Measurements from ENCODE around the gene SIGLEC15. TPM values are rescaled to one million over a fixed set of nuclear protein-coding genes. Genes with fewer than 3 reads are reported as not detected.
"Not testable (repeated sequence)": the region's sequence is repeated elsewhere in the genome, so short reads cannot be mapped to it uniquely, and the experiment has no call there.

SIGLEC15 gene
- total RNA-seq, 1 experiment from 2014 or later, result 0.92 TPM

DNA sequence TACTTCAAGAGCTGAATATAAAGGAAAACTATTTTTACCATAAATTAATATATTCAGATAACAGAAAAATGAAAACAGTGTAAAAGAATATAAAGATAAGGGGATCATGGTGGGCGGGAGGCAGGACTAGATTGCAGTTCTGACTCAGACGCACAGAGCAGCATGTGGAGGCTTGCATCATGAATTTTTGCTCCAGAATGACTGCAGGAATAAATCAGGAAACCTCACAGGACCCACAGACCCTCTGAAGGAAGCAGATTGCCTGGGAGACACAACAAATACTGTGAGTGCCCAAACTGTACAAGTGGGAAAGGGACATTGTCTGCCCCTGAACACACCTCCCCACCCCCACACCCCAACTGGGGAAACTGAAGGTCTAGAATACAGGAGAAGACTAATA is 19.2 kb upstream of the SIGLEC15 start:
- DNase-seq (ENCODE audit: low spot score), result no peak
- ChIA-PET CTCF (no interaction called here), POLR2A (ENCODE audit: low non-redundant PET) (interaction anchor here (0.7 kb wide), 1 partner anchor 238 kb away, joined by 7 read pairs; no protein-coding TSS in a partner anchor)
- H3K4me3 ChIP-seq (ENCODE audit: low read depth, low read length, poor library complexity, severe bottlenecking), result no peak overlapping the region
- peaks cover 7% of the 10 kb centered on the region for H3K9me3 ChIP-seq (ENCODE audit: low read depth, low read length, poor library complexity, severe bottlenecking)
- no peak for TF ChIP-seq EZH2 (IDR thresholded peaks at IDR 0.05; ENCODE audit: borderline replicate concordance, low read depth, low read length, poor library complexity, severe bottlenecking)
- TF ChIP-seq, protein P1, sequence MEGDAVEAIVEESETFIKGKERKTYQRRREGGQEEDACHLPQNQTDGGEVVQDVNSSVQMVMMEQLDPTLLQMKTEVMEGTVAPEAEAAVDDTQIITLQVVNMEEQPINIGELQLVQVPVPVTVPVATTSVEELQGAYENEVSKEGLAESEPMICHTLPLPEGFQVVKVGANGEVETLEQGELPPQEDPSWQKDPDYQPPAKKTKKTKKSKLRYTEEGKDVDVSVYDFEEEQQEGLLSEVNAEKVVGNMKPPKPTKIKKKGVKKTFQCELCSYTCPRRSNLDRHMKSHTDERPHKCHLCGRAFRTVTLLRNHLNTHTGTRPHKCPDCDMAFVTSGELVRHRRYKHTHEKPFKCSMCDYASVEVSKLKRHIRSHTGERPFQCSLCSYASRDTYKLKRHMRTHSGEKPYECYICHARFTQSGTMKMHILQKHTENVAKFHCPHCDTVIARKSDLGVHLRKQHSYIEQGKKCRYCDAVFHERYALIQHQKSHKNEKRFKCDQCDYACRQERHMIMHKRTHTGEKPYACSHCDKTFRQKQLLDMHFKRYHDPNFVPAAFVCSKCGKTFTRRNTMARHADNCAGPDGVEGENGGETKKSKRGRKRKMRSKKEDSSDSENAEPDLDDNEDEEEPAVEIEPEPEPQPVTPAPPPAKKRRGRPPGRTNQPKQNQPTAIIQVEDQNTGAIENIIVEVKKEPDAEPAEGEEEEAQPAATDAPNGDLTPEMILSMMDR (conservative IDR thresholded peaks at IDR 0.05; ENCODE audit: low read depth, low read length), result no peak
- intact Hi-C loops (cut with micrococcal nuclease; ENCODE audit: unreplicated experiment), result no loop called here
- H3K4me1 ChIP-seq (ENCODE audit: insufficient read depth, low read length, poor library complexity, severe bottlenecking), result no peaks in the 10 kb centered on the region
- H3K36me3 ChIP-seq (ENCODE audit: insufficient read depth, low read length, poor library complexity, severe bottlenecking), result no peaks in the 10 kb centered on the region
- no peaks in the 10 kb centered on the region for H3K27me3 ChIP-seq (replicated peaks; ENCODE audit: insufficient read depth, low read depth, low read length, poor library complexity)
- BruUV-seq (replicated peaks), result no TSS peak
- H3K27ac ChIP-seq (ENCODE audit: low read depth, low read length, poor library complexity, severe bottlenecking), result no peak overlapping the region

DNA sequence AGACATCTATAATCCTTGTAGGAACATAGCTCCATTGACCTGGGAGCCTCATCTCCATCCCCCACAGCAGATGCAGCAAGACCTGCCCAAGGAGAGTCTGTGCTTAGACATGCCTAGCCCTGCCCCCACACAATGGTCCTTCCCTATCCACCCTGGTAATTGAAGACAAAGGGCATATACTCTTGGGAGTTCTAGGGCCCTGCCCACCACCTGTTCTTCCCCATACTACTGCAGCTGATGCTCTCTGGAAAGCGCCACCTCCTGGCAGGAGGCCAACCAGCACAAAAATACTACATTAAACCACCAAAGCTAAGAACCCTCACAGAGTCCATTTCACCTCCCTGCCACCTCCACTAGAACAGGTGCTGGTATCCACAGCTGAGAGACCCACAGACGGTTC is 18.3 kb upstream of the SIGLEC15 start:
- H3K27ac ChIP-seq (ENCODE audit: low read depth, low read length, poor library complexity, severe bottlenecking); H3K4me3 ChIP-seq (ENCODE audit: low read depth, low read length, poor library complexity, severe bottlenecking); H3K36me3 ChIP-seq (ENCODE audit: insufficient read depth, low read length, poor library complexity, severe bottlenecking); BruUV-seq (replicated peaks); H3K4me1 ChIP-seq (ENCODE audit: insufficient read depth, low read length, poor library complexity, severe bottlenecking); intact Hi-C loops (cut with micrococcal nuclease; ENCODE audit: unreplicated experiment); POLR2A ChIA-PET (ENCODE audit: low non-redundant PET); H3K9me3 ChIP-seq (ENCODE audit: low read depth, low read length, poor library complexity, severe bottlenecking); H3K27me3 ChIP-seq (replicated peaks; ENCODE audit: insufficient read depth, low read depth, low read length, poor library complexity): not testable (repeated sequence)
- CTCF ChIA-PET, result interaction anchor here (1.3 kb wide), 1 partner anchor 84 kb away, joined by 4 read pairs; no protein-coding TSS in a partner anchor
- peak; percentile 45 for DNase-seq (ENCODE audit: low spot score)
- TF ChIP-seq, protein P1 (conservative IDR thresholded peaks at IDR 0.05; ENCODE audit: low read depth, low read length), result peak; percentile 50

DNA sequence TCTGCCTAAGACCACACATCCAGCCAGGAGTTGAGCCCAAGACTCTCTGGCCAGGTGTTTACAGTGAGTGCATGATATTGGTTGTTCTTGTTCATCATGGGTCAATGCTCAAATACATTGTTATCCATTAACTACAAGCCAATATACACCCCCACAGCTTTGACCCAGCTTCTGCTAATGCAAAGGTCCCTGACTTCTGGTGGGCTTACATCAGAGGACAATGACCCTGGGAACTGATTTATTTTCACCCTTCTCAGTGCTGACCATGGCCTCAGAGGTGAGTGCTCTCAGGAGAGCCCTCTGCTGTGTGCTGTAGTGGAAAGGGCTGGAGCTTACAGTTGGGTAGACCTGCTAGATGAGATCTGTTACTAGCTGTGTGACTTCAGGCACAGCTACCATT is 10.7 kb upstream of the SIGLEC15 start:
- H3K9me3 ChIP-seq (ENCODE audit: low read depth, low read length, poor library complexity, severe bottlenecking); POLR2A ChIA-PET (ENCODE audit: low non-redundant PET); BruUV-seq (replicated peaks); H3K27me3 ChIP-seq (replicated peaks; ENCODE audit: insufficient read depth, low read depth, low read length, poor library complexity); intact Hi-C loops (cut with micrococcal nuclease; ENCODE audit: unreplicated experiment); CTCF ChIA-PET; DNase-seq (ENCODE audit: low spot score); H3K27ac ChIP-seq (ENCODE audit: low read depth, low read length, poor library complexity, severe bottlenecking); H3K4me3 ChIP-seq (ENCODE audit: low read depth, low read length, poor library complexity, severe bottlenecking); H3K4me1 ChIP-seq (ENCODE audit: insufficient read depth, low read length, poor library complexity, severe bottlenecking); H3K36me3 ChIP-seq (ENCODE audit: insufficient read depth, low read length, poor library complexity, severe bottlenecking): not testable (repeated sequence)

DNA sequence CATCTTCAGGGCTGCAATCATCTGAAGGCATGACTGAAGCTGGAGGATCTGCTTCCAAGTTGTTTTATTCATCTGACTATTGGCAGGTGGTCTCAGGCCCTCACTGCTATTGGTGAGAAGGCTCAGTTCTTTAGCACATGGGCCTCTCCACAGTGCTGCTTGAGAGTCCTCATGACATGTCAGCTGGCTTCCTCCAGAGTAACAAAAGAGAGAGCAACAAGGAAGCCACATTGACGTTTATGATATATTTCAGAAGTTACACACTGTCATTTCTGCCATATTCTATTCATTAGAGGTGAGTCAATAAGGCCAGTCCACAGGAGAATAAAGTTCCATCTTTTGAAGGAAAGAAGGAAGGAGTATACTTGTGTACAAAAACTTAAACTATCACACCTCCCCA is 7.9 kb upstream of the SIGLEC15 start:
- ChIA-PET CTCF (no interaction called here), POLR2A (ENCODE audit: low non-redundant PET) (no interaction called here)
- H3K9me3 ChIP-seq (ENCODE audit: low read depth, low read length, poor library complexity, severe bottlenecking), result no peaks in the 10 kb centered on the region
- no peak for TF ChIP-seq EZH2 (IDR thresholded peaks at IDR 0.05; ENCODE audit: borderline replicate concordance, low read depth, low read length, poor library complexity, severe bottlenecking)
- TF ChIP-seq, protein P1 (conservative IDR thresholded peaks at IDR 0.05; ENCODE audit: low read depth, low read length), result no peak
- H3K36me3 ChIP-seq (ENCODE audit: insufficient read depth, low read length, poor library complexity, severe bottlenecking), result no peaks in the 10 kb centered on the region
- no peaks in the 10 kb centered on the region for H3K27me3 ChIP-seq (replicated peaks; ENCODE audit: insufficient read depth, low read depth, low read length, poor library complexity)
- no peak overlapping the region for H3K4me3 ChIP-seq (ENCODE audit: low read depth, low read length, poor library complexity, severe bottlenecking)
- DNase-seq (ENCODE audit: low spot score), result no peak
- intact Hi-C loops (cut with micrococcal nuclease; ENCODE audit: unreplicated experiment), result no loop called here
- no peaks in the 10 kb centered on the region for H3K4me1 ChIP-seq (ENCODE audit: insufficient read depth, low read length, poor library complexity, severe bottlenecking)
- BruUV-seq (replicated peaks), result no TSS peak
- no peak overlapping the region for H3K27ac ChIP-seq (ENCODE audit: low read depth, low read length, poor library complexity, severe bottlenecking)

DNA sequence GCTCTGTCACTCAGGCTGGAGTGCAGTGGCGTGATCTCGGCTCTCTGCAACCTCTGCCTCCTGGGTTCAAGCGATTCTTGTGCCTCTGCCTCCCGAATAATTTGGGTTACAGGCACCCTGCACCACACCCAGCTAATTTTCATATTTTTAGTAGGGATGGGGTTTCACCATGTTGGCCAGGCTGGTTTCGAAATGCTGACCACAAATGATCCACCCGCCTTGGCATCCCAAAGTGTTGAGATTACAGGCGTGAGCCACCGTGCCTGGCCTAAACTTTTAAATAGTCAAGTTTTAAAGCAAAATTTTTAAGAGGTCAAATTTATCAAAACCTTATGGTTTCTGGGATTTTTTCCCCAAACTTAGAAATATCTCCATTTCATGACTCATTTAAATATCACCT is 6.7 kb upstream of the SIGLEC15 start:
- POLR2A ChIA-PET (ENCODE audit: low non-redundant PET); BruUV-seq (replicated peaks); H3K27me3 ChIP-seq (replicated peaks; ENCODE audit: insufficient read depth, low read depth, low read length, poor library complexity); intact Hi-C loops (cut with micrococcal nuclease; ENCODE audit: unreplicated experiment); H3K4me1 ChIP-seq (ENCODE audit: insufficient read depth, low read length, poor library complexity, severe bottlenecking); H3K36me3 ChIP-seq (ENCODE audit: insufficient read depth, low read length, poor library complexity, severe bottlenecking); H3K4me3 ChIP-seq (ENCODE audit: low read depth, low read length, poor library complexity, severe bottlenecking); H3K9me3 ChIP-seq (ENCODE audit: low read depth, low read length, poor library complexity, severe bottlenecking); H3K27ac ChIP-seq (ENCODE audit: low read depth, low read length, poor library complexity, severe bottlenecking); CTCF ChIA-PET; DNase-seq (ENCODE audit: low spot score): not testable (repeated sequence)

Measured in A673 (cell line).